Activated CD8-positive, alpha-beta T cell treated with anti-CD3 and anti-CD28 coated beads for 36 hours (primary cell): ENCODE results near the gene RPS29. TPM values are rescaled to one million over a fixed set of nuclear protein-coding genes. Genes with fewer than 3 reads are reported as not detected.
A peak's percentile ranks its signal among the peaks of the same experiment; 100 is the strongest.

Experiments used
- ATAC-seq: fragments of 200-7000 bp; cut with Tn5 transposase; one replicate; pipeline ENCODE4 v1.10.0; 2021; ENCODE audit warnings: mild to moderate bottlenecking, moderate library complexity
- CTCF ChIA-PET: fragments of 350-600 bp; sonication (Branson Sonifier 250); formaldehyde crosslinking; loops from one replicate; lab custom pipeline; 2021; ENCODE audit warnings: antibody characterized with exemption; lab: Charles Lee
- POLR2A ChIA-PET: fragments of 350-600 bp; sonication (Branson Sonifier 250); formaldehyde crosslinking; loops from one replicate; lab custom pipeline; 2021; ENCODE audit warnings: antibody characterized with exemption; lab: Charles Lee
- DNase-seq: peaks from one replicate; pipeline ENCODE4 v3.0.0-alpha.2; 2020
- H3K27ac Mint-ChIP-seq: one replicate; pipeline ENCODE4 v1.8.0; 2021; ENCODE audit warnings: mild to moderate bottlenecking, mixed read lengths
- H3K27me3 Mint-ChIP-seq: one replicate; pipeline ENCODE4 v1.8.0; 2021; ENCODE audit warnings: mixed read lengths
- H3K36me3 Mint-ChIP-seq: one replicate; pipeline ENCODE4 v1.8.0; 2021; ENCODE audit warnings: low read depth, mixed read lengths
- H3K4me1 Mint-ChIP-seq: one replicate; pipeline ENCODE4 v1.8.0; 2021; ENCODE audit warnings: low read depth, mixed read lengths
- H3K4me3 Mint-ChIP-seq: one replicate; pipeline ENCODE4 v1.8.0; 2021; ENCODE audit warnings: mild to moderate bottlenecking, moderate library complexity, mixed read lengths
- H3K9me3 Mint-ChIP-seq: one replicate; pipeline ENCODE4 v1.8.0; 2021; ENCODE audit warnings: mixed read lengths
- CTCF ChIP-seq: fragments of 200-600 bp; IDR thresholded peaks from one replicate; pipeline ENCODE4 v1.8.0; 2022; ENCODE audit warnings: antibody characterized with exemption, mild to moderate bottlenecking
- intact Hi-C: fragments of 100-400 bp; cut with micrococcal nuclease; formaldehyde crosslinking; loops from one replicate; pipeline ENCODE4 v1.10.0; 2022
- total RNA-seq, 2 experiments: library from RNA; stranded (reverse); gene quantifications; one replicate each; pipeline ENCODE4 v1.2.3, GENCODE V29; 2021

RPS29 gene
- total RNA-seq, 2 experiments from 2014 or later: 2,041 to 2,284 TPM

DNA sequence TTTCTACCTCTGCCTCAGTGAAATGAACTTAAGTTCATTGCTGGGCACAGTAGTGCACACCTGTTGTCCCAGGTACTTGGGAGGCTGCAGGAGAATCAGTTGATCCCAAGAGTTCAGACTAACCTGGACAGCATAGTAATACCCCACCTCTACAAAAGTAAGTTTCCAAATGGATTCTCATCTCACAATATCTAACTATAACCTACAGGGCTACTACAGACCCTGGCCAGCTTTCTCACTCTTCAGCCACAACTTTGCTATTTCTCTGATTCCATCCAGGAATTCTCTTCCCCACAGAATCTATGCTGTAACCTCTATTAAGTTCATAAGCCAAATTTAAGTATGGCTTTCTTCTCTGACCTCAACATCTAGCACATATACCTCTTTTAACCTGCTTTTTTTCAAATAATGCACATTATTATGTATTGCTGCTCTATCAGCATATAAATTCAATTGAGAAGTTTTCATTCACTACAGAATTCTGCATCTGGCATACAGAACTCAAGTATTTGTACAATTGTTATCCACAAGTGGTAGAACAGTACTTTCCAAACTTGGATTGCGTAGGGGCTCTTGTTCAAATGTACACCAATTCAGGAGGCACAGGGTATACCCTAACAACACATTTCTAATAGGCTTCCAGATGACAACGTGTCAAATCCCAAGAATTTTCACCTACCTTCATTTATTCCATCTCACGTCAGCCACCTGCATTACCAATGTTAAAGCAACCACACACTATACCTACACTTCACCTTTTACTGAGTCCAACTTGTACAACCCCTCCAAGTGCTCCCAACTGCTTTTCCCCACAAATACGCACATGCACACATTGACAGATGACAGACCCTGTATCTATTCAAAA is 3.8 kb downstream of the RPS29 start:
- CTCF ChIA-PET: interaction anchor here (1.7 kb wide), 1 partner anchor 120 kb away, joined by 5 read pairs; no protein-coding TSS in a partner anchor

GRCh38 chr14:49581209-49582112 is 4.7 kb downstream of the RPS29 start:
- Mint-ChIP-seq H3K36me3 (peaks cover 85% of the 10 kb centered on the region), H3K9me3 (no peaks in the 10 kb centered on the region), H3K4me3 (peak overlapping the region; percentile 91), H3K27ac (peak overlapping the region; percentile 57), H3K4me1 (peaks cover 59% of the 10 kb centered on the region), H3K27me3 (peaks cover 2% of the 10 kb centered on the region)
- DNase-seq (no peak), ATAC-seq (no peak)
- ChIA-PET POLR2A (interaction anchor here (0.6 to 1.7 kb wide), 6 partner anchors 14 to 815 kb away, joined by 3 to 8 read pairs (median 3); partner anchors contain the start of genes CDKL1 and DNAAF2), CTCF (interaction anchor here (1.7 kb wide), 1 partner anchor 119 kb away, joined by 5 read pairs; no protein-coding TSS in a partner anchor)
- no peak for TF ChIP-seq CTCF
- intact Hi-C loops: no loop called here

More for the DNA sequence above, 3.8 kb downstream of the RPS29 start:
- ATAC-seq: no peak
- TF ChIP-seq CTCF: no peak
- intact Hi-C loops: no loop called here
- H3K27me3 Mint-ChIP-seq: peaks cover 2% of the 10 kb centered on the region
- peaks cover 58% of the 10 kb centered on the region for H3K4me1 Mint-ChIP-seq
- peak overlapping the region; percentile 91 for H3K4me3 Mint-ChIP-seq
- POLR2A ChIA-PET: interaction anchor here (0.6 to 5.8 kb wide), 6 partner anchors 13 to 56 kb away, joined by 3 to 110 read pairs (median 6); partner anchors contain the start of genes DNAAF2, LRR1, MGAT2 and RPL36AL
- peak overlapping the region; percentile 57 for H3K27ac Mint-ChIP-seq
- H3K9me3 Mint-ChIP-seq: no peaks in the 10 kb centered on the region
- H3K36me3 Mint-ChIP-seq: peaks cover 78% of the 10 kb centered on the region
- DNase-seq: no peak

GRCh38 chr14:49579841-49580240 is 6.3 kb downstream of the RPS29 start:
- TF ChIP-seq CTCF: no peak
- Mint-ChIP-seq H3K9me3 (no peaks in the 10 kb centered on the region), H3K27ac (peak overlapping the region; percentile 23), H3K27me3 (no peaks in the 10 kb centered on the region), H3K4me1 (peaks cover 66% of the 10 kb centered on the region), H3K4me3 (no peak overlapping the region), H3K36me3 (peaks cover 79% of the 10 kb centered on the region)
- intact Hi-C loops: no loop called here
- ATAC-seq (no peak), DNase-seq (no peak)
- ChIA-PET POLR2A (interaction anchor here (0.6 to 1.0 kb wide), 2 partner anchors 20 to 102 kb away, joined by 3 read pairs; no protein-coding TSS in a partner anchor), CTCF (interaction anchor here (1.3 to 1.9 kb wide), 2 partner anchors 41 to 118 kb away, joined by 3 to 7 read pairs; partner anchors contain the start of genes MGAT2 and RPL36AL)

DNA sequence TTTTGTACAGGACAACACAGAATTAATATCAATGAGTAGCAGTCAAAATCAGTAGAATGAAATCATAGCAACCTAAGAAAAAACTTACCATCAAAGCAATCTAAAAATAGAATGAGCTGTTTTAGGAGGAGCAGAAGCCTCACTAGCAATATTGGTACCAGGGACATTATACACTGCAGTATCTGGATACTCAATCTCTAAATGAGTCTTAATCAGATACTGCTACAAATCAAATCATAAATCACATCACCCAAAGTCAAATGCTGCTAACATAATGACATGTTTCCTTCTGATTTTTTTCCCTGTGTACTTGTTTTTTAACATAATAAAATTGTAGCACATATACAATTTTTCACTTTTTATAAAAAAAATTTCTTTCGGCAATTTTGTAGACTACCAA is 8.0 kb downstream of the RPS29 start:
- H3K27me3 Mint-ChIP-seq: no peaks in the 10 kb centered on the region
- peaks cover 76% of the 10 kb centered on the region for H3K36me3 Mint-ChIP-seq
- ATAC-seq (no peak), DNase-seq (no peak)
- ChIA-PET POLR2A (no interaction called here), CTCF (interaction anchor here (1.7 to 1.9 kb wide), 2 partner anchors 9 to 116 kb away, joined by 4 to 7 read pairs; no protein-coding TSS in a partner anchor)
- no peak for TF ChIP-seq CTCF
- H3K4me3 Mint-ChIP-seq: no peak overlapping the region
- no peaks in the 10 kb centered on the region for H3K9me3 Mint-ChIP-seq
- no peak overlapping the region for H3K27ac Mint-ChIP-seq
- peaks cover 63% of the 10 kb centered on the region for H3K4me1 Mint-ChIP-seq
- intact Hi-C loops: no loop called here
